ENCODE measurements around the gene RDM1.

RDM1 gene

GRCh38 chr17:35878361-35878760, 52.2 kb downstream of the RDM1 start:
- H3K4me3 ChIP-seq (ENCODE audit: low read depth, low read length): no peak overlapping the region
- DNase-seq (ENCODE audit: low read depth): no peak
- TF ChIP-seq CTCF (conservative IDR thresholded peaks at IDR 0.05; ENCODE audit: low read depth, low read length): no peak

- no peak for TF ChIP-seq CTCF (conservative IDR thresholded peaks at IDR 0.05; ENCODE audit: low read depth, low read length)
- no peak overlapping the region for H3K4me3 ChIP-seq (ENCODE audit: low read depth, low read length)
- DNase-seq (ENCODE audit: low read depth): no peak
These were observed 53.1 kb downstream of the RDM1 start for GRCh38 chr17:35877345-35878029.

GRCh38 chr17:35876534-35876933, 54.0 kb downstream of the RDM1 start:
- H3K4me3 ChIP-seq (ENCODE audit: low read depth, low read length): no peak overlapping the region
- no peak for TF ChIP-seq CTCF (conservative IDR thresholded peaks at IDR 0.05; ENCODE audit: low read depth, low read length)
- DNase-seq (ENCODE audit: low read depth): no peak

DNA sequence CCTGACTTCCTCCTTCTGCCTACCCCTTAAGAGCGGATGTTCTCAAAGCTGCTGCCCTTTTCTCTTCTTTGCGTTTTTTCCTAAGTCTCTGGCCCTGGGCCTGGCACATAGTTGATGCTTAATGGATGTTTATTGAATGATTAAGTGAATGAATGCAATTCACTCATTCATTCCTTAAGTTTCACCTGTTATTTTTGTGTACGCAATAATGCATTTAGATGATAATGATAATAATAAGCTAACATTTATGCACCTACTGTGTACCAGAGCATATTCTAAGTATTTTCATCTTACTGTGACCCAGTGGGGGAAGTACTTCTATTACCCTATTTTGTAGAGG, 54.8 kb downstream of the RDM1 start:
- TF ChIP-seq CTCF (conservative IDR thresholded peaks at IDR 0.05; ENCODE audit: low read depth, low read length): no peak
- no peak overlapping the region for H3K4me3 ChIP-seq (ENCODE audit: low read depth, low read length)
- no peak for DNase-seq (ENCODE audit: low read depth)

DNA sequence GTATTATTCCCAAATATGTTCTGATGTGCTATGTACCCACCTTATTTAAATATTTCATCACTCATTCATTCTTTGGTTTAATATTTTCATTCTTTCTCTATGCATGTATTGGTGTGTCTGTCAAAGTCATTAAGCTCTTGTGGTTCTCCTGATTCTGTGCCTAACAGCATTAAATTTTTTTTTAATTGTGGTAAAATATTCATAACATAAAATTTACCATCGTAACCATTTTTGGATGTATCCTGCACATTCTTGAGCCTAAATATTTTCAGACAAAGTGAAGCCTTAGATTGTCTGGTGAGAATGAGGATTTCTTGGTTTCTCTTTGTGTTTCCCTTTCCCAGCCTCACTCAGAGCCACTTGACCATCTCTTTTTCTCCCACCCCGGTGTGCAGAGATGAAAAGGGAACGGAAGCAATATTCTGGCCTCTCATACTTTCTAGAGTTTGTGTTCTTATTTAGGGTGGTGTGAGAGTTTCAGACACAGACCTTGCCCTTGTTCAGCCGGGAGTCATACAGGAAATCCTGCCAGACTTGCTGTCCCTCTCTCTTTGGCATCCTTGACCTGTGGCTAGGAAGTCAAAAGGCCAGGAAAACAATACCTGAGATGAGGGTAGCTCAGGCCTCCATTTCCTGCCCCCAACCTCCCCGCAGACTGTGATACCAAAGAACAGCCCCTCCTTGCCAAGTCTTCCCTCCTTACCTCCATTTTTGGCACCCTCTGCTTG, 55.3 kb downstream of the RDM1 start:
- no peak for DNase-seq (ENCODE audit: low read depth)
- no peak for TF ChIP-seq CTCF (conservative IDR thresholded peaks at IDR 0.05; ENCODE audit: low read depth, low read length)
- no peak overlapping the region for H3K4me3 ChIP-seq (ENCODE audit: low read depth, low read length)

GRCh38 chr17:35872196-35872980, 58.2 kb downstream of the RDM1 start:
- no peak overlapping the region for H3K4me3 ChIP-seq (ENCODE audit: low read depth, low read length)
- DNase-seq (ENCODE audit: low read depth): no peak
- no peak for TF ChIP-seq CTCF (conservative IDR thresholded peaks at IDR 0.05; ENCODE audit: low read depth, low read length)
